Pons (tissue), 1 donor: ENCODE data around the gene PPP1R17.
A peak's percentile ranks its signal among the peaks of the same experiment; 100 is the strongest.

Experiments used
- DNase-seq: peaks from one replicate; pipeline ENCODE4 v3.0.0-alpha.2; 2016; ENCODE audit warnings: low spot score

PPP1R17 gene

GRCh38 chr7:31699050-31699449 is 12.0 kb downstream of the PPP1R17 start:
- DNase-seq: no peak

GRCh38 chr7:31702354-31702753 is 15.3 kb downstream of the PPP1R17 start:
- no peak for DNase-seq

- DNase-seq: no peak
Observed at GRCh38 chr7:31705377-31705776, 18.4 kb downstream of the PPP1R17 start.

GRCh38 chr7:31707089-31707488 is 20.1 kb downstream of the PPP1R17 start:
- DNase-seq: no peak

- DNase-seq: peak; percentile 28
Observed at GRCh38 chr7:31710171-31710570, 23.2 kb downstream of the PPP1R17 start.

- no peak for DNase-seq
Observed at GRCh38 chr7:31716355-31716754, 29.3 kb downstream of the PPP1R17 start.

- DNase-seq: no peak
Observed at GRCh38 chr7:31720366-31720765, 33.4 kb downstream of the PPP1R17 start.

GRCh38 chr7:31724696-31725095 is 37.7 kb downstream of the PPP1R17 start:
- DNase-seq: no peak

GRCh38 chr7:31729195-31729804 is 42.3 kb downstream of the PPP1R17 start:
- DNase-seq: no peak

- no peak for DNase-seq
Observed at GRCh38 chr7:31734456-31734855, 47.4 kb downstream of the PPP1R17 start.

- DNase-seq: peak; percentile 88
Observed at GRCh38 chr7:31735991-31736982, 49.3 kb downstream of the PPP1R17 start.

- no peak for DNase-seq
Observed at GRCh38 chr7:31741852-31742251, 54.8 kb downstream of the PPP1R17 start.

- DNase-seq: peak; percentile 85
Observed at GRCh38 chr7:31744294-31744874, 57.4 kb downstream of the PPP1R17 start.

GRCh38 chr7:31747553-31747952 is 60.5 kb downstream of the PPP1R17 start:
- no peak for DNase-seq

- DNase-seq: no peak
Observed at GRCh38 chr7:31748084-31748483, 61.1 kb downstream of the PPP1R17 start.

GRCh38 chr7:31751726-31752125 is 64.7 kb downstream of the PPP1R17 start:
- no peak for DNase-seq
